Measurements from ENCODE around the gene GATB. TPM values are rescaled to one million over a fixed set of nuclear protein-coding genes. Genes with fewer than 3 reads are reported as not detected.

The GATB gene
- total and polyA plus RNA-seq, 10 donors = 12.6 to 22.7 (median 17.8) TPM

- Histone ChIP-seq H3K4me1 (no peaks in the 10 kb centered on the region), H3K27ac (no peak overlapping the region), H3K4me3 (peak overlapping the region in 5 of 8 donors; percentile 1 to 41 (median 17)), H3K36me3 (peaks cover 0 to 47% (median 0%) of the 10 kb centered on the region in 6 donors), H3K27me3 (replicated peaks in 1 of 7) (no peaks in the 10 kb centered on the region), H3K9me3 (no peaks in the 10 kb centered on the region)
- intact Hi-C loops (cut with DNase I; ENCODE audit: low total_unique reads) = no loop called here
- WGBS, 5 donors = 68 to 72% (median 70%) methylated on average over 18 to 19 of the region's 19 CpGs
- no peak for TF ChIP-seq POLR2A (IDR thresholded peaks at IDR 0.05)
- peak in 2 of 3 donors; percentile 27 to 41 for TF ChIP-seq POLR2AphosphoS5 (IDR thresholded peaks at IDR 0.05)
- TF ChIP-seq, protein P1, sequence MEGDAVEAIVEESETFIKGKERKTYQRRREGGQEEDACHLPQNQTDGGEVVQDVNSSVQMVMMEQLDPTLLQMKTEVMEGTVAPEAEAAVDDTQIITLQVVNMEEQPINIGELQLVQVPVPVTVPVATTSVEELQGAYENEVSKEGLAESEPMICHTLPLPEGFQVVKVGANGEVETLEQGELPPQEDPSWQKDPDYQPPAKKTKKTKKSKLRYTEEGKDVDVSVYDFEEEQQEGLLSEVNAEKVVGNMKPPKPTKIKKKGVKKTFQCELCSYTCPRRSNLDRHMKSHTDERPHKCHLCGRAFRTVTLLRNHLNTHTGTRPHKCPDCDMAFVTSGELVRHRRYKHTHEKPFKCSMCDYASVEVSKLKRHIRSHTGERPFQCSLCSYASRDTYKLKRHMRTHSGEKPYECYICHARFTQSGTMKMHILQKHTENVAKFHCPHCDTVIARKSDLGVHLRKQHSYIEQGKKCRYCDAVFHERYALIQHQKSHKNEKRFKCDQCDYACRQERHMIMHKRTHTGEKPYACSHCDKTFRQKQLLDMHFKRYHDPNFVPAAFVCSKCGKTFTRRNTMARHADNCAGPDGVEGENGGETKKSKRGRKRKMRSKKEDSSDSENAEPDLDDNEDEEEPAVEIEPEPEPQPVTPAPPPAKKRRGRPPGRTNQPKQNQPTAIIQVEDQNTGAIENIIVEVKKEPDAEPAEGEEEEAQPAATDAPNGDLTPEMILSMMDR (IDR thresholded peaks at IDR 0.05 in 8 of 11, conservative IDR thresholded peaks at IDR 0.05 in 3 of 11) = peak in 2 of 11 experiments; percentile 18 to 21
- no peak for DNase-seq
Measured at GRCh38 chr4:151674804-151675391, 85.9 kb downstream of the GATB start.

GRCh38 chr4:151673908-151674520 lies 86.8 kb downstream of the GATB start:
- Histone ChIP-seq H3K4me3 (peak overlapping the region in 3 of 8 donors; percentile 1 to 41 (median 33)), H3K27ac (no peak overlapping the region), H3K36me3 (peaks cover 0 to 38% (median 0%) of the 10 kb centered on the region in 6 donors), H3K9me3 (no peaks in the 10 kb centered on the region), H3K4me1 (no peaks in the 10 kb centered on the region), H3K27me3 (replicated peaks in 1 of 7) (no peaks in the 10 kb centered on the region)
- DNase-seq = no peak
- TF ChIP-seq, protein P1 (IDR thresholded peaks at IDR 0.05 in 8 of 11, conservative IDR thresholded peaks at IDR 0.05 in 3 of 11) = no peak
- no peak for TF ChIP-seq POLR2AphosphoS5 (IDR thresholded peaks at IDR 0.05)
- TF ChIP-seq POLR2A (IDR thresholded peaks at IDR 0.05) = no peak
- WGBS, 5 donors = 67 to 93% (median 84%) methylated on average over 12 of the region's 12 CpGs
- intact Hi-C loops (cut with DNase I; ENCODE audit: low total_unique reads) = no loop called here

DNA sequence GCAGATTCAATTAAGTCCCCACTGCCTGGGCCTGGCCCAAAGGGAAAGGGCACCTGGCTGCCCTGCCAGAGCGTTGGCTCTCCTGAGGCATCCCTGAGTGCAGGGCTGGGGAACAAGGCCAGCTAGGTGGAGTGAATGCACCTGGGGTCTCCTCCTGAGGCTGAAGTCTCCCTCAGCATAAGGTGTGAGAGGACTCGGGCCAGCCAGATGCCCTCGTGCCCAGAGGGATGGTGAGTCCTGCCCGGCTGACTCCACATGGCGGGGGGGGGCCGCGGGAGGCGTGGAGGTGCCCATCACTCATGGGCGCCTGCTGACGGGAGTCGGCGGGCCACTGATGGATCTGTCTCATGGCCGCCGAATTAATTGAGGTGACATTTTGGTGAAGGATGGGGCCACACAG lies 87.8 kb downstream of the GATB start:
- TF ChIP-seq, protein P1 (IDR thresholded peaks at IDR 0.05 in 8 of 11, conservative IDR thresholded peaks at IDR 0.05 in 3 of 11) = no peak
- no peak for TF ChIP-seq POLR2AphosphoS5 (IDR thresholded peaks at IDR 0.05)
- TF ChIP-seq POLR2A (IDR thresholded peaks at IDR 0.05) = no peak
- no peak overlapping the region for H3K4me3 ChIP-seq
- no peak overlapping the region for H3K27ac ChIP-seq
- no peaks in the 10 kb centered on the region for H3K4me1 ChIP-seq
- H3K36me3 ChIP-seq = peaks cover 0 to 31% (median 0%) of the 10 kb centered on the region in 6 donors
- no peak for DNase-seq
- no peaks in the 10 kb centered on the region for H3K27me3 ChIP-seq (replicated peaks in 1 of 7)
- no peaks in the 10 kb centered on the region for H3K9me3 ChIP-seq
- intact Hi-C loops (cut with DNase I; ENCODE audit: low total_unique reads) = no loop called here
- 93 to 97% (median 96%) methylated on average over 6 to 14 of the region's 14 CpGs for WGBS, 5 donors

DNA sequence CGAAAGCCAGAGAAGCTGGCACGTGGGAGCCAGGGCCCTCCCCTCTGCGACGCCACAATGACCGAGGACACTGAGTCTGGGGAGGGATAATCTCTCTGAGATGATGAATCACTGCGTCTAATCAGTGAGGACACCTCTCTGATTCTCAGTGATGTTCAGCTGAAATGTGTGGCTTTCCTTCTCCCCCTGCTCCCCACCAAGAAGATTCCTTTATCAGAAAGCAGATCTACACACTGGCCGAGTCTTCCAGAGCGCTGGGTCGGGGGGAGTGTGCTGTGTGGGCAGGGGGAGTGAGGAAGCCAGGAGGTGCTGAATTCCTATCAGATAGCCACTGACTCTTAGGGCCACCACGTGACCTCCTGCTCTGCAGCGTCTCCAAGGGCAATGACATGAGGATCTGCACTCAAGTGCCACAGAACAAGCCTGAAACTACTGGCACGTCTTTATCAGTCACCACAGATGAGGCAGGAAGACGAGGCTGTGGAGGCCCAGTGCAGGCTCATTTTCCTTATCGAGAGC lies 89.2 kb downstream of the GATB start:
- peaks cover 0 to 24% (median 0%) of the 10 kb centered on the region in 6 donors for H3K36me3 ChIP-seq
- H3K27ac ChIP-seq = no peak overlapping the region
- H3K4me3 ChIP-seq = no peak overlapping the region
- no peak for DNase-seq
- WGBS, 5 donors = 83 to 92% (median 87%) methylated on average over 14 of the region's 14 CpGs
- no peak for TF ChIP-seq POLR2AphosphoS5 (IDR thresholded peaks at IDR 0.05)
- TF ChIP-seq, protein P1 (IDR thresholded peaks at IDR 0.05 in 8 of 11, conservative IDR thresholded peaks at IDR 0.05 in 3 of 11) = no peak
- no peak for TF ChIP-seq POLR2A (IDR thresholded peaks at IDR 0.05)
- no peaks in the 10 kb centered on the region for H3K4me1 ChIP-seq
- intact Hi-C loops (cut with DNase I; ENCODE audit: low total_unique reads) = no loop called here
- no peaks in the 10 kb centered on the region for H3K27me3 ChIP-seq (replicated peaks in 1 of 7)
- no peaks in the 10 kb centered on the region for H3K9me3 ChIP-seq
